AG04450 (cell line): ENCODE data around the gene NPRL2. TPM values are rescaled to one million over a fixed set of nuclear protein-coding genes. Genes with fewer than 3 reads are reported as not detected.
A peak's percentile ranks its signal among the peaks of the same experiment; 100 is the strongest.

Experiments
- CTCF ChIA-PET: fragments of 300-600, 350-600 bp; formaldehyde crosslinking; extraction: SDS; loops from one replicate; lab custom pipeline; 2022; ENCODE audit warnings: antibody characterized with exemption, inconsistent platforms; lab: Charles Lee
- POLR2A ChIA-PET: fragments of 350-600 bp; formaldehyde crosslinking; extraction: SDS; loops from one replicate; lab custom pipeline; 2021; ENCODE audit warnings: antibody characterized with exemption, inconsistent platforms; lab: Yijun Ruan, JAX
- DNase-seq: peaks from one replicate; pipeline ENCODE4 v3.0.0-alpha.2; 2011; ENCODE audit warnings: low read depth, low spot score
- H3K27ac ChIP-seq: one replicate; pipeline ENCODE4 v1.5.1; 2012; ENCODE audit warnings: low read depth, low read length, control low read depth
- H3K27me3 ChIP-seq: one replicate; pipeline ENCODE4 v1.6.0; 2012; ENCODE audit warnings: low read length; ENCODE audit not compliant: control insufficient read depth, insufficient read depth
- H3K4me3 ChIP-seq: 2 replicates; pipeline ENCODE4 v1.5.1; 2011; ENCODE audit warnings: mild to moderate bottlenecking, low read depth, low read length, control low read depth
- H3K9me3 ChIP-seq: 2 replicates; pipeline ENCODE4 v1.5.1; 2012; ENCODE audit warnings: low read length; ENCODE audit not compliant: control insufficient read depth, insufficient read depth
- polyA plus RNA-seq: library from polyadenylated mRNA; depleted of rRNA; stranded (reverse); fragments of >200 nt; gene quantifications from 2 replicates; pipeline ENCODE4 v1.2.3, GENCODE V29; 2011
- TF ChIP-seq, protein P1 (sequence below): IDR thresholded peaks from 2 replicates; pipeline ENCODE4 v1.5.1; 2011; ENCODE audit warnings: low read depth, low read length, control low read depth, inconsistent platforms

NPRL2 gene
- polyA plus RNA-seq, 1 experiment = 25.6 TPM

DNA sequence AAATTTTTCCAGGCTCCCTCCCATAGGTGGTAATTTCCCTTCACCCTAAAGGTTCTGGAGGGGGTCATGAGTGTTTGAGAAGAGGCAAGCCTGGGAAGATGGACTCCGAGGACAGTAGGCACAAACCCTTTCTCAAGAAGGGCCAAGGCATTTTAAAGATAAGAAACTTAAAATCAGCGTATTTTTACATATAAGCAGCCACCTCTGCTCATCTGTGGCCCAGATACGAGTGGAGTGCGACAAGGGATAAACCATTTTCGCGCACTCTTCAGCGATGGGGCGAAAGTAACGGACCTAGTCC is 10.5 kb downstream of the NPRL2 start:
- H3K9me3 ChIP-seq = no peaks in the 10 kb centered on the region; the same call in 1 of the 2 replicates
- ChIA-PET POLR2A (interaction anchor here (0.7 to 1.0 kb wide), 3 partner anchors 9 to 19 kb away, joined by 3 to 9 read pairs (median 5); partner anchors contain the start of genes CYB561D2 and NPRL2), CTCF (interaction anchor here (1.1 kb wide), 1 partner anchor 16 kb away, joined by 4 read pairs; no protein-coding TSS in a partner anchor)
- H3K27me3 ChIP-seq = no peaks in the 10 kb centered on the region
- no peak for DNase-seq
- H3K27ac ChIP-seq = peak overlapping the region; percentile 65
- TF ChIP-seq, protein P1, sequence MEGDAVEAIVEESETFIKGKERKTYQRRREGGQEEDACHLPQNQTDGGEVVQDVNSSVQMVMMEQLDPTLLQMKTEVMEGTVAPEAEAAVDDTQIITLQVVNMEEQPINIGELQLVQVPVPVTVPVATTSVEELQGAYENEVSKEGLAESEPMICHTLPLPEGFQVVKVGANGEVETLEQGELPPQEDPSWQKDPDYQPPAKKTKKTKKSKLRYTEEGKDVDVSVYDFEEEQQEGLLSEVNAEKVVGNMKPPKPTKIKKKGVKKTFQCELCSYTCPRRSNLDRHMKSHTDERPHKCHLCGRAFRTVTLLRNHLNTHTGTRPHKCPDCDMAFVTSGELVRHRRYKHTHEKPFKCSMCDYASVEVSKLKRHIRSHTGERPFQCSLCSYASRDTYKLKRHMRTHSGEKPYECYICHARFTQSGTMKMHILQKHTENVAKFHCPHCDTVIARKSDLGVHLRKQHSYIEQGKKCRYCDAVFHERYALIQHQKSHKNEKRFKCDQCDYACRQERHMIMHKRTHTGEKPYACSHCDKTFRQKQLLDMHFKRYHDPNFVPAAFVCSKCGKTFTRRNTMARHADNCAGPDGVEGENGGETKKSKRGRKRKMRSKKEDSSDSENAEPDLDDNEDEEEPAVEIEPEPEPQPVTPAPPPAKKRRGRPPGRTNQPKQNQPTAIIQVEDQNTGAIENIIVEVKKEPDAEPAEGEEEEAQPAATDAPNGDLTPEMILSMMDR = no peak
- H3K4me3 ChIP-seq = peak overlapping the region; percentile 58

DNA sequence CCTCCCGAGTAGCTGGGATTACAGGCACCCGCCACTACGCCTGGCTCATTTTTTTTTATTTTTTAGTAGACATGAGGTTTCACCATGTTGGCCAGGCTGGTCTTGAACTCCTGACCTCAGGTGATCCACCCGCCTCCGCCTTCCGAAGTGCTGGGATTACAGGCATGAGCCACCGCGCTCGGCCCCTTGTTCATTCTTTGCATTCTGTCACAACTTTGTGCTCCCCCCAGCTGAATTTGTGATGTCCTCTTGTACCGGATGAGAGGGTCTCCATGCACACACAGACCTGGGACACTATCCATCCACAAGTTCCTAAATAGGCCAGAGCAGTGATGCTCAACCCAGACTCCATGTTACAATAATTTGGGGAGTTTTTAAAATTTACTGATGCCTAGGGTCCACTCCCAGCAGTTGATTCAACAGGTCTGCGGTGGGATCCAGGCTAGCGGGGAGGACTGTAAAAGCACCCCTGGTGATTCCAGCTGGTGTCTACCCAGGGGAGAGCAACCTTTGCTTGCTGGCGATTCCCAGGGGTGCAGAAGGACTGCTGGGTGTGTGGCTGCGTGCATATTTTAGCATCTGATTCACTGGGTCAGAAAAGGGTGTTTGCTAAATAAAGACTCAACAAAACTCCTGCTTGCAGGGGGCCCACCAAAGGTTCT is 11.0 kb downstream of the NPRL2 start:
- Histone ChIP-seq H3K27me3 (no peaks in the 10 kb centered on the region), H3K27ac (peak overlapping the region; percentile 65), H3K9me3 (no peaks in the 10 kb centered on the region; the same call in 1 of the 2 replicates), H3K4me3 (peak overlapping the region; percentile 58)
- TF ChIP-seq, protein P1 = no peak
- CTCF ChIA-PET = no interaction called here
- POLR2A ChIA-PET = interaction anchor here (0.6 to 0.7 kb wide), 2 partner anchors 10 to 22 kb away, joined by 3 read pairs; no protein-coding TSS in a partner anchor
- DNase-seq = no peak

DNA sequence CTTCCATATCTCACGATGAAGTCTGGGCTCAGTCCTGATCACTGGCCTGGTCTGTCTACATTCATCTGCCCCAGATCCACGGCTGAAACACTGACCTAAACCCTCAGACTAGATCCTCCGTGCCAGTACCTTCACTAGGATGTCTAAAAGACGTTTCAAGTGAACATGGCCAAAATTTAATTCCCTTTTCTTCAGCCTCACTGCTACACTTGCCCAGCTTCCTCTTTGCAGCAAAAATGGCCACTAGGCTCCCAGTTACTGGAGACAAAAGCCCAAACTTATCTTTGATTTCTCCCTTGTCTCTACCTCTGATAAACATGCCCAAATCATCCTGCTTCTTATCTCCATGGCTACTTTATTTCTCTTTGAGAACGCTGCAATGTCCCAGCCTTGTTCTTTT is 11.6 kb downstream of the NPRL2 start:
- ChIA-PET CTCF (no interaction called here), POLR2A (interaction anchor here (0.6 kb wide), 1 partner anchor 23 kb away, joined by 3 read pairs; no protein-coding TSS in a partner anchor)
- Histone ChIP-seq H3K27me3 (no peaks in the 10 kb centered on the region), H3K9me3 (no peaks in the 10 kb centered on the region; the same call in 1 of the 2 replicates), H3K4me3 (peak overlapping the region; percentile 10; the same call in 1 of the 2 replicates), H3K27ac (no peak overlapping the region)
- TF ChIP-seq, protein P1 = no peak
- no peak for DNase-seq

DNA sequence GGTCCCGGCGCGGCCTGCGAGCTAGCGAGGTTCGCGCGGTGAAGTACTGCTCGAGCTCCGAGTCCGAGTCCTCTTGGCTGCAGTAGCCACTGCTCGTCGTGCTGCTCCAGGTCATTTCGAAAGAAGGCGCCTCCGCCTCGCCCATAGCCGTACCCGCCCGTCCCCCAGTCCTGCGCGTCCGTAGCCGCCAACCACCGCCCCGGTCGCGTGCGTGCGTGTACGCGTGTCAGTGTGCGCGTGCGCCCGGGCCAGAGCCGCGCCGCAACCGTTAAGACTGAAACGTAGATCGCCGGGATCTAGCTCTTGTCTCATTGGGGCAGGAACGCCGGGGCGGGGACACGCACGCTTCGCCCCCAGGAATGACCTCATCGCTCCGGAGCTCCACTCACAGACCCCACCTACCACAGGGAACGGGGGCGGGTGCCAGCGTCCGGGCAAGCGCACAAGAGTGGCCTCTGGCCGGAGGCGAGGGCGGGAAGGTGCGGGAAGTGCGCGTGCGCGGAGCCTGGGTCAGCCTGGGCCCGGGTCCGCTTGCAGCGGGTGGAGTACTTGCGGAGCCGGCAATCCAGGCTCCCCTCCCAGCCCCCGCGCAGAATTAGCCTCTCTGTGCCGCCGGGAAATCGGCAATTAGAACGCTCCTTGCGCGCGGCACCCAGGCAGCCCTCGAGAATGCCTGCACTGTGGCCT is 13.3 kb downstream of the NPRL2 start:
- TF ChIP-seq, protein P1 = no peak
- CTCF ChIA-PET = interaction anchor here (0.5 to 2.4 kb wide), 6 partner anchors 11 to 501 kb away, joined by 3 to 15 read pairs (median 6); no protein-coding TSS in a partner anchor
- Histone ChIP-seq H3K27ac (peak overlapping the region; percentile 96), H3K27me3 (no peaks in the 10 kb centered on the region), H3K9me3 (no peaks in the 10 kb centered on the region; the same call in 1 of the 2 replicates), H3K4me3 (peak overlapping the region; percentile 98)
- POLR2A ChIA-PET = interaction anchor here (0.6 to 2.4 kb wide), 14 partner anchors 9 to 1675 kb away, joined by 3 to 22 read pairs (median 4); partner anchors contain the start of genes CYB561D2, HYAL3, NAA80 and NPRL2
- peak; percentile 99 for DNase-seq
